ENCODE data around the gene SYT15.
"Not testable (repeated sequence)": the region's sequence is repeated elsewhere in the genome, so short reads cannot be mapped to it uniquely, and the experiment has no call there.

- TF ChIP-seq CTCF (IDR thresholded peaks at IDR 0.05; ENCODE audit: low read depth, low read length, poor library complexity, severe bottlenecking); EZH2phosphoT487 (IDR thresholded peaks at IDR 0.05; ENCODE audit: borderline replicate concordance, low read length): not testable (repeated sequence)
Observed at GRCh38 chr10:46600516-46600915, 21.6 kb downstream of the SYT15 start.
